IPS-18c (cell line): ENCODE data around the gene C3orf20.

Experiments
- H3K4me3 ChIP-seq: 2 replicates; pipeline ENCODE4 v1.7.0; 2013; ENCODE audit warnings: low read depth, mild to moderate bottlenecking, low read length, moderate library complexity; ENCODE audit not compliant: insufficient read depth
- H3K9me3 ChIP-seq: one replicate; pipeline ENCODE4 v1.6.1; 2013; ENCODE audit warnings: mild to moderate bottlenecking, low read length, moderate library complexity; ENCODE audit not compliant: control insufficient read depth, insufficient read depth

The C3orf20 gene

DNA sequence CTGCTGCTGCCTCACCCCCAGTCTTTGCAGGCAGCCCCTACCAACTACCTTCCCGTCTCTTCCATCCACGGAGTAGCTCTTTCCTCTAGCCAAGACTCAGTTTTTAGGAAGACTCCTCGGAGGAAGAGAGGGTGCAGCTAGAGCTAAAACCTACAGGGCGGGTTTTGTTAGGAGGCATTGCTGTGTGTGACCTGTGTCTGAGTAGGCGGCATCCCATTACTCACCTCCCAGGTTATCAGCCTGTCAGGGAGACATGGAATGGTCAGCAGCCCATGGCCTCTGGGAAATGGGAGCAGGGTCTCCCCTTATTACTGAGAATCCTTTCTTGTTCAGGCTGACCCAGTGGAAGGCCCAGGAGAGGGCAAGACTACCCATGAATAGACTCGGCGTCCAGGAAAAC is 100.1 kb downstream of the C3orf20 start:
- H3K9me3 ChIP-seq = no peaks in the 10 kb centered on the region
- no peak overlapping the region for H3K4me3 ChIP-seq

DNA sequence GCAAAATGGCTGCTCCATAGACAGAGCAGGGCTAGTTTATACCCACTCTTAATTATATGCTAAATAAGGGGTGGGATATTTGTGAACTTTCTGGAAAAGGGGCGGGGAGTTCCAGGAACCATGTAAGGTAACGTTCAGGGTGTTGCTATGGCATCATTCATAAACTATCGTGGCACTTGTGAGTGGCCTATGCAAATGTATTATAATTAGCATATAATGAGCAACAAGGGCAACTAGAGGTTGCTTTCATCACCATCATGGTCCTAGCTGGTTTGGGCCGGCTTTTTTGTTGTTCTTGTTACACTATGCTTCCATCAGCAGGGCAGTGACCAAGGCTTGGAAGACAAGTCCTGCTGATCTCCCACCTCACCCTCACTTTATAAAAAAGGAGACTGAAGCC is 100.6 kb downstream of the C3orf20 start:
- Histone ChIP-seq H3K4me3 (no peak overlapping the region), H3K9me3 (no peaks in the 10 kb centered on the region)

GRCh38 chr3:14779069-14779685 is 104.2 kb downstream of the C3orf20 start:
- Histone ChIP-seq H3K4me3 (no peak overlapping the region), H3K9me3 (no peaks in the 10 kb centered on the region)

- Histone ChIP-seq H3K4me3 (no peak overlapping the region), H3K9me3 (no peaks in the 10 kb centered on the region)
Observed at GRCh38 chr3:14780927-14781507, 106.1 kb downstream of the C3orf20 start.

DNA sequence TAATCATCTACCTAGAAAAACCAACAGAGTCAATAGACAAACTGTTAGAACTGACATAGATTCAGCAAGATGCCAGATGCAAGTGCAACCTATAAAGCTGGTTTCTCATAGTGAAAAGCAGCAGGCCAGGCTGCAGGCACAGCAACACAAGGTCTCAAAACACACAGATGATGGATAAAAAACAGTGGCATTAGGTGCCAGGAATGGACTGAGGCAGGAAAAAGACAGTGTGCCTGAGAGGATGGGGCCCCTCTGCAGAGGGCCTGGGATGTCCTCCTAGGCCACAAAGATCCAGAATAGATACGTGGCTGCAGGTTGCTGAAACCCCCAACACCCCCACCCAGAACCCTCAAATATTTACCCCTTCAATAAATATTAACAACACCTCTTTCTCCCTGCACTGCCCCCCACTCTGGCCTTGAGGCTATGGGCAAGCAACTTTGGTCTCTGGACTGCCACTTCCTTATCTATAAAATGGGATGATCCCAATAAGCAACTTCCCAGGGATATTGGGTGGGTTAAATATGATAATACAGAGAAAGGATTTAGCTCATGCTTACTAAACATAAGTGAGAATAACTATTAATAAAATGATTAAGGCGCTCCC is 108.6 kb downstream of the C3orf20 start:
- no peak overlapping the region for H3K4me3 ChIP-seq
- no peaks in the 10 kb centered on the region for H3K9me3 ChIP-seq

- H3K4me3 ChIP-seq = no peak overlapping the region
Observed at GRCh38 chr3:14784087-14784681, 109.2 kb downstream of the C3orf20 start.

GRCh38 chr3:14785207-14786155 is 110.5 kb downstream of the C3orf20 start:
- no peak overlapping the region for H3K4me3 ChIP-seq
- no peaks in the 10 kb centered on the region for H3K9me3 ChIP-seq

More at GRCh38 chr3:14784087-14784681, 109.2 kb downstream of the C3orf20 start:
- no peaks in the 10 kb centered on the region for H3K9me3 ChIP-seq

DNA sequence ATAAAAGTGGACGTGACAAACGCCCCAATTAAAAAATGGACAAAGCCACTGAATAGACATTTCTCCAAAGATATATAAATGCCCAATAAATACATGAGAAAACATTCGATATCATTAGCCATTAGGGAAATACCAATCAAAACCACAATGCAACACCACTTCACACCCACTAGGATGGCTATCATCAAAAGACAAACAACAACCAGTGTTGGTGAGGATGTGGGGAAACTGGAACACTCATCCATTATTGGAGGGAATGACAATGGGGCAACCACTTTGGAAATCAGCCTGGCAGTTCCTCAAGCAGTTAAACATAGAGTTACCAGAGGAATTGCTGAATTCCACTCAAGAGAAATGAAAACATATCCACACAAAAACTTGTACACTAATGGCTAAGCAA is 111.4 kb downstream of the C3orf20 start:
- H3K9me3 ChIP-seq = no peaks in the 10 kb centered on the region
- H3K4me3 ChIP-seq = no peak overlapping the region

GRCh38 chr3:14787630-14788029 is 112.7 kb downstream of the C3orf20 start:
- Histone ChIP-seq H3K4me3 (no peak overlapping the region), H3K9me3 (no peaks in the 10 kb centered on the region)

DNA sequence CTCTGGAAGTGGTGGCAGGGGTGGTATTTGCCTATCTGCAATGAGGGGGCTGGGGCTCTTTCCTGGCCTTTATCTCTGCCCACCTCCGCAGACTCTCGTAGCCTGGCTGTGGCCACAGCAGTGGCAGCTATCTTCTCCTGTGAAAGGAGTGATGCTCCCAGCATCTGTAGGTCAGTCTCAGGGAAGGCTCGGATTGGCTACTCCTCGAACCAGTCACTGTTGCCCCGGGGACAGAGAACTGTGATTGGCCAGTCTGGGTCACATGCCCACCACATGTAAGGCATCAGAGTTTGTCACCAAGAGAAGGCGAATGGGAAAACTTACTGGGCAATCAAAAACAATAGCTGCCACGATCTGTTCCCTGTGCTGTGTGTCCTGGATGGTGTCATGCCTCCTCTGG is 113.7 kb downstream of the C3orf20 start:
- no peaks in the 10 kb centered on the region for H3K9me3 ChIP-seq
- no peak overlapping the region for H3K4me3 ChIP-seq

- Histone ChIP-seq H3K4me3 (no peak overlapping the region), H3K9me3 (no peaks in the 10 kb centered on the region)
Observed at GRCh38 chr3:14789221-14789620, 114.3 kb downstream of the C3orf20 start.

DNA sequence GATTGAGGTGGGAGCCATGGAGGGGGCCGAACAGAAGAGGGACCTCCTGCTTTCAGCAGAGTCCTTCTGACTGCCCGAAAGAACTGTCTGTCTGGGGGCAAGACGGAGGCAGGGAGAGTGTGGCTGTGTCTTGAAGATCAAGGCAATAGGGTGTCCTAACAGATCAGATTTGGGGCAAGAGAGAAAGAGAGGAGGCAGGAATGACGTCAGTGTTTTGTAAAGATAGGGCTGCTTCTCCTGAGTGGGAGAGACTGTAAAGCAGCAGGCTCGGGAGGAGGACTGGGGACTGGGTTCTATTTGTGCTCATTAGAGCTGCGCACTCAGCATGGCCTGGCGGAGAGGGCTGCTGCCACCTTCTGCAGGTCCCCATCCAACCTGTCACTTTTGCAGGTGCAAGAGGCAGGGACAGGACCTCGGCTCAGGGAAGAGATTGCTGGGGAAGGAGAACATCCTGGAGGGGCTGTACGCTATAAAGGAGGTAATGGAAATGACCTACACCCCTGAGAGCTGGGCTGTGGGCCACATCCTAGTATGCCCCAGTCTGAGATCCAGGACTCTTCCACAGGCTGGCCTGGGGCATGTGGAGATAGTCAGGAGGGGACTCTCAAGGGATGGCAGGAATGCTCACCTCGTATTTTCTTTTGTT is 114.8 kb downstream of the C3orf20 start:
- no peak overlapping the region for H3K4me3 ChIP-seq
- H3K9me3 ChIP-seq = no peaks in the 10 kb centered on the region

- Histone ChIP-seq H3K4me3 (no peak overlapping the region), H3K9me3 (no peaks in the 10 kb centered on the region)
Observed at GRCh38 chr3:14791343-14791945, 116.5 kb downstream of the C3orf20 start.

DNA sequence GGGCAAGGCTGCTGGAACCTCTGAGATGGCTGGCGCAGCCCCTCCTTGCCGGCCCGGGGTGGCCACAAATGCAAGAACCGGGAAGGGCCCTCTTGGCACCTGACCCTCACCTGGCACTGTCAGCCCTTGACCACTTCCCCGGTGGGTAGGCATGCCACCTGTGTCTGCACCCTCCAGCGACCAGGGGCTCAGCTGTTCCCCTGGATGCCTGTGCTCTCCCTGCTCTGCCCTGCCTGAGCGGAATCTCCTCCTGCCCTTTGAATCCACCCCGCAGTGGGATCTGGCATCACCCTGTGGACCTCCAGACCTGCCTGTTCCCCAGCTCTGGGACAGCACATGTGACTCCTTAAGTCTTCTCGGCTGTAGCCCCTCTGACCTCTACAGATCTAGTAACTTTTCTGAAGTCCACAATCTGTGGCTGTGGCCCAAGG is 117.8 kb downstream of the C3orf20 start:
- Histone ChIP-seq H3K4me3 (no peak overlapping the region), H3K9me3 (no peaks in the 10 kb centered on the region)

GRCh38 chr3:14793126-14793857 is 118.4 kb downstream of the C3orf20 start:
- H3K4me3 ChIP-seq = no peak overlapping the region

DNA sequence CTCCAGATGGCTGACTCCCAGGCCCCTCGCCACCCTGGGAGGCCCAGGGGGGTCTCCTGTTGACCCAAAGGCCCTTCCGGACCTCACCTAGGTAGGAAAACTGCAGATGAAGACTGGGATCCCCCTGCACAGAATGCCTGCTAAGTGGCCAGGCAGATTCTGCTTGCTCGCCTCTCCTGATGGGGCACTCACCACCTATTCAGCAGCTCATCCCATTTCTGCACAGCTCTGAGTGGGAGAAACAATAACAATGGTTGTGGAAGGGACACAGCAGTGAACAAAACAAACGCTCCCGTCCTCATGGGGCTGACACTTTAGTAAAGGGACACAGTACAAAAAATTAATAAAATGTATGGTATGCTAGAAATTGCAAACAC is 118.9 kb downstream of the C3orf20 start:
- no peaks in the 10 kb centered on the region for H3K9me3 ChIP-seq
- no peak overlapping the region for H3K4me3 ChIP-seq

More at GRCh38 chr3:14793126-14793857, 118.4 kb downstream of the C3orf20 start:
- no peaks in the 10 kb centered on the region for H3K9me3 ChIP-seq
